Activated CD4-positive, alpha-beta T cell treated with anti-CD3 and anti-CD28 coated beads for 24 hours (primary cell): ENCODE data around the gene MAN2B1.

Source experiments
- DNase-seq, 2 donors: peaks; one replicate each; pipeline ENCODE4 v3.0.0-alpha.2; 2020; ENCODE audit warnings: low read depth in 2 of 2

Gene MAN2B1

DNA sequence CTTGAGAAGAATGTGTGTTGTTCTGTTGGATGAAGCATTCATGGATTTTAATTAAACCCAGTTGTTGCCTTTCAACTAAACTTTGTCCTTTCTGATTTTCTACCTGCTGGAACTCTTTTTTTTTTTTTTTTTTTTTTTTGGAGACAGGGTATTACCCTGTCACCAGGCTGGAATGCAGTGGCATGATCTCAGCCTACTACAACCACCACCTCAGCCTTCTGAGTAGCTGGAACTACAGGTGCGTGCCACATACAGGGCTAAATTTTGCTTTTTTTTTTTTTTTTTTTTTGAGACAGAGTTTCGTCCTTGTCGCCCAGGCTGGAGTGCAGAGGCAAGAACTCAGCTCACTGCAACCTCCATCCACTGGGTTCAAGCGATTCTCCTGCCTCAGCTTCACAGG is 48.9 kb downstream of the MAN2B1 start:
- no peak for DNase-seq

DNA sequence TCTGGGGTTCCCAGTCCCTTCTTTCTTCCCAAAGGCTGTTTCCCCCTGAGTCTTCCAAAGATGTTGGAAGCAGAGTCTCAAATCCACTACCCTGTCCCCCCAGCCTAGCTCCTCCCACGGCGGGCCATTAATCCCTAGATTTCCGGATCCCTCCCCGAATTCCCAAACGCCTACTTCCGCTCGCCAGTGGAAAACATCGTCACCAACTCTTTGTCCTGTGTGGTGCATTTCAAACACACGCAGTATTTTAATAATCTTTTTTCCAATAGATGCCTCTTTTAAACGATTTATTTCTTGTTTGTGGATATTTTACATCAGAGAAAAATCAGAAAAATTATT is 55.2 kb downstream of the MAN2B1 start:
- DNase-seq: no peak

DNA sequence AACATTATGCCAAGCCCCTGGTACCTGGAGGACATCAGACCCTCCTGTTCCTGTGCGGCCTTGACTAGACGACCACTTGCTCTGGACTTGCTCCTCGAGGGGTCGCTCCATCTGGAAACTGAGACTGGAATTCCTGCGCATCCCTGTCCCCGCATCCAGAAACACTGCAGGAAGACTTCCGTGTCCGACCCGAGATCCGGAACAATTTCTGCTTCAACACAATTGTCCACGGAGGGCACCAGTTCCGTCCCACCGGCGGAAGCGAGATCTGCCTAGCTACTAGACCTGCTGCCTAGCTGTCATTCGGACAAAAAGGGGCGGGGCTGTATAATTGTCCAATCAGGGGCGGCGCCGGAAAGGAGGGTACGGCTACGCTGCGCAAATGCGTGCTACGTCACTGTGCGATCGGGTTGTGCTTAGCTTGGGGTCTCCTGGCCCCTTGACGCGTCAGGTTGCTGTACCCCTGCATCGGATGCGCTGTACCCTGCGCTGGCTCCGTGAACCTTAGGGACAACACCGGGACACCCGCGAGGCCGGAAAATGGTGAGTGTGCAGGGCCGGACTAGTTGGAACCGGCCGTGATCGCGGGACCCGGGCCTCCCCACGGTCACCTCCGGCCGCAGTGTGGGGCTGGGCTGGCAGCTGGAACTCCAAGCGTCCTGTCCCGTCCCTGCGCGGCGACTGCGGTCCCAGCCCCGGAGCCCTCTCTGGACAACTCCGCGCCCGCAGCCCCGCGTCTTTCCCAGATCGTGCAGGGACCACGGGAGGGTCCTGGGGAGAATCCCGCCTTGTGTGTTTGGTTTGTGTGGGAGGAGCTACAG is 55.8 kb downstream of the MAN2B1 start, which contains the start of the genes ZNF490 and ZNF791:
Gene ZNF490 (minus strand): TSS at position 274 of the 821 bp plus-strand sequence. CDS start 133 bp downstream, at position 141.
Gene ZNF791 (plus strand): TSS at position 381 of the 821 bp plus-strand sequence. CDS start 160 bp downstream, at position 541.
- DNase-seq: peak; percentile 96 to 97

GRCh38 chr19:12607631-12608030 is 58.9 kb downstream of the MAN2B1 start:
- no peak for DNase-seq

- no peak for DNase-seq
These were observed 59.7 kb downstream of the MAN2B1 start for GRCh38 chr19:12606796-12607195.

DNA sequence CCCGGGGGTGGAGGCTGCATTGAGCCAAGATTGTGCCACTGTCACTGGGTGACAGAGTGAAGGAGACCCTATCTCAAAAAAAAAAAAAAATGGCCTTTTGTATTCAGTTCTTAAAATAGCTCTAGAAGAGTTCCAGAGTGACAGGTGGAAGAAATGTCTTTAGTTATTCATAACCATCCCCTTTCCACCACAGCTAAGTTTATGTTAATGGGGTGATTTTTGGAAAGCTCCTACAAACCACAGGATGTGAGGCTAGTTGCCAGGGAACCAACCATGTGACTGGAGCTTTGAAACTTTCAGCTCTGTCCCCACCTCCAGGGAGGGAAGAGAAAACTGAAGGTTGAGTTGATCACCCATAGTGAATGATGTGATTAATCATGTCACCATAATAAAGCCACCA is 62.8 kb downstream of the MAN2B1 start:
- peak; percentile 23 to 34 for DNase-seq

GRCh38 chr19:12597594-12597993 is 68.9 kb downstream of the MAN2B1 start:
- DNase-seq: no peak

- no peak for DNase-seq
These were observed 69.5 kb downstream of the MAN2B1 start for GRCh38 chr19:12596927-12597548.
